Uterus (tissue), 2 donors: ENCODE results near the gene MYO15A.

ENCODE experiments used
- CTCF ChIP-seq, 4 experiments: fragments of 200-600 bp in 2 of 4; fragments of 450-650 bp in 2 of 4; sonication (generic) in 2 of 4; IDR thresholded peaks; one replicate each; pipeline ENCODE4 v1.5.1; 2016 to 2019; ENCODE audit warnings: antibody characterized with exemption in 4 of 4, mild to moderate bottlenecking in 2 of 4, moderate library complexity in 1 of 4
- POLR2A ChIP-seq, 2 donors: fragments of 450-650 bp; IDR thresholded peaks; one replicate each; pipeline ENCODE4 v1.6.1; 2016; ENCODE audit warnings: antibody characterized with exemption in 2 of 2, mild to moderate bottlenecking in 1 of 2, moderate library complexity in 1 of 2

DNA sequence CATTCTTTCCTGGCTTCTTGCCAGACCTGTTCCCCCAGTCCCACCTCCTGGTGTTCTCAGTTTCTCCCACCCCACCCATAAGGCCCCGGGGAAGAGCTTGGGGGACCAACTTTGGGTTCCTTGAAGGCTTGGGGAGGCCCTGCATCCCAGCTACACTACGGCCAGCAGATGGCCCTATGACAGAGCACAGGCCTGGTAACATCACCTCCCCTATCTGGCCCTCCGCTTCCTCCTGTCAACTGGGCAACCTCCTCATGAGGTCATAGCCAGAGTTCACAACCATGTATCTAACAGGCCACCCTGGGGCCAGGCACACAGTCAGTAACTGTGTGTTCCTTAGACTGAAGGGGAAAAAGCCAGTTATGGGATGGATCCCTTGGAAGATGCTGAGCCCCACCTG, 31.4 kb downstream of the MYO15A start:
- TF ChIP-seq POLR2A (IDR thresholded peaks at IDR 0.05) (no peak), CTCF (IDR thresholded peaks at IDR 0.05) (no peak)
